ENCODE data around the gene PGAM4. TPM values are rescaled to one million over a fixed set of nuclear protein-coding genes. Genes with fewer than 3 reads are reported as not detected.

Gene PGAM4
- polyA plus RNA-seq, 1 of the 3 experiments (the other 2 are of a cell fraction): not detected

DNA sequence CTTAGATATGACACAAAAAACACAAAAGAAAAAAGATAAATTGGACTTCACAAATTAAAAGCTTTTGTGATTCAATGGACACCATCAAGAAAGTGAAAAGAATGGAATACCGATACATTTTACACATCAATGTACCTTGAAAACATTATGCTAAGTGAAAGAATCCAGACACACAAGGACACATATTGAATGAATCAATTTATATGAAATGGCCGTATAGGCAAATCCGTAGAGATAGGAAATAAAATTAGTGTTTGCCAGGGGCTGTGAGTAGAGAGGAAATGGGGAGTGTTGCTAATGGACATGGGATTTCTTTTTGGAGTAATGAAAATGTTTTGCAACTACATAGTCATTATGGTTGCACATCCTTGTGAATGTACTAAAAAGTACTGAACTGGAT lies 3.1 kb downstream of the PGAM4 start:
- Histone ChIP-seq H3K4me2 (no peak overlapping the region), H3F3A (replicated peaks; ENCODE audit: insufficient read depth) (no peaks in the 10 kb centered on the region), H3K27ac (ENCODE audit: low read depth in 2 of 2, low read length in 1 of 2) (no peak overlapping the region), H3K9me2 (no peaks in the 10 kb centered on the region), H3K4me1 (ENCODE audit: control insufficient read depth in 1 of 2, insufficient read depth in 2 of 2, low read depth in 1 of 2, low read length in 1 of 2) (no peaks in the 10 kb centered on the region; a peak in 1 of 4 replicates), H3K9me3 (no peaks in the 10 kb centered on the region), H3K9ac (no peak overlapping the region), H3K27me3 (ENCODE audit: insufficient read depth) (no peaks in the 10 kb centered on the region), H4K20me1 (ENCODE audit: insufficient read depth) (no peaks in the 10 kb centered on the region; the same call in 1 of the 2 replicates), H3K79me2 (ENCODE audit: insufficient read depth) (no peaks in the 10 kb centered on the region), H3K4me3 (ENCODE audit: low read depth in 2 of 2, low read length in 1 of 2) (no peak overlapping the region), H3K36me3 (replicated peaks in 1 of 2; ENCODE audit: control insufficient read depth in 1 of 2, insufficient read depth in 2 of 2, low read length in 1 of 2) (no peaks in the 10 kb centered on the region), H2AFZ (ENCODE audit: low read depth) (no peak overlapping the region)
- TF ChIP-seq RCOR1 (IDR thresholded peaks at IDR 0.05; ENCODE audit: low read length): peak; percentile 65; the same call in 1 of the 2 replicates
- TF ChIP-seq EP300 (IDR thresholded peaks at IDR 0.05; ENCODE audit: borderline replicate concordance in 1 of 2, low read depth in 1 of 2, low read length in 1 of 2): peak in 1 of 2 experiments; percentile 54; a peak in 1 of 4 replicates
- no peak for TF ChIP-seq CHD2 (IDR thresholded peaks at IDR 0.05; ENCODE audit: low read length, partially characterized antibody)
- ChIA-PET POLR2A (no interaction called here), CTCF (no interaction called here)
- DNase-seq: peak; percentile 30
- 30% methylated on average over 3 of the region's 3 CpGs for WGBS (ENCODE audit: low lambda C conversion rate)

DNA sequence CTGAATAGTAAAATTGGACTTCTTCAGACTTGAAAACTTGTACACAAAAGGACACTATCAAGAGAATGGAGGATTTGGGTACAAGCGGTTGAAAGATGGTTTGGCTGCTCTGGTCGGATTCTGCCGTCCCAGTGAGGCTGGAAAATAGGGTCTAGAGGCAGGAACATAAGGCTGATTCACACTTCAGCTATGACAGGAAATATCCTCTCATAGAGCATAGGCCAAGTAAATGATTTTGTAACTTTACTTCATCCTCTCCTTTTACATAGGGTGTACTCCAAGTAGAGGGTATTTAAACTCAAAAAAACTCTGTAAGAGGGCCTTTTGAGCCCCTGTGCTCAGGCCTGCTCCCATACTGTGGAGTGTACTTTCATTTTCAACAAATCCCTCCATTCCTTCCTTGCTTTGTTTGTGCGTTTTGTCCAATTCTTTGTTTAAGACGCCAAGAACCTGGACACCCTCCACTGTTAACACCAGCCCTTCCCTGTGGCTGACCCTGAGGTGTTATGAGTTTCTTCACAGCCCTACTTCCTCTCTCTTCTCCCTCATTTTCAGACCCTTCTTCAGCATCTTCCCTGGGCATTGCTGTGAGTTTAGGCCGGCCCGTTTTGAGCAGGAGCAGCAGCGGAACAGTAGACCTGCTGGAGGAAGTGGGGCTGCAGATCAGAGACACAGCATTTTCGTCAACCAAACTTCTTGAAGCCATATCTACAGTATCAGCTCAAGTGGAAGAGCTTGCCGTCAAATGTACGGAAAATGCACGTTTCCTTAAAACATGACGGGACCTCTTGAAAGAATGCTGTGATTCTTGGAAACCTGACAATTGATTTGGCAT lies 7.2 kb downstream of the PGAM4 start:
- DNase-seq: no peak
- Histone ChIP-seq H3F3A (replicated peaks; ENCODE audit: insufficient read depth) (no peaks in the 10 kb centered on the region), H3K27me3 (ENCODE audit: insufficient read depth) (no peaks in the 10 kb centered on the region), H2AFZ (ENCODE audit: low read depth) (no peak overlapping the region), H3K27ac (ENCODE audit: low read depth in 2 of 2, low read length in 1 of 2) (no peak overlapping the region), H3K9me2 (no peaks in the 10 kb centered on the region), H3K4me3 (ENCODE audit: low read depth in 2 of 2, low read length in 1 of 2) (no peak overlapping the region), H4K20me1 (ENCODE audit: insufficient read depth) (no peaks in the 10 kb centered on the region), H3K9me3 (no peaks in the 10 kb centered on the region), H3K79me2 (ENCODE audit: insufficient read depth) (no peaks in the 10 kb centered on the region), H3K4me1 (ENCODE audit: control insufficient read depth in 1 of 2, insufficient read depth in 2 of 2, low read depth in 1 of 2, low read length in 1 of 2) (no peaks in the 10 kb centered on the region; a peak in 1 of 4 replicates), H3K9ac (no peak overlapping the region), H3K4me2 (no peak overlapping the region), H3K36me3 (replicated peaks in 1 of 2; ENCODE audit: control insufficient read depth in 1 of 2, insufficient read depth in 2 of 2, low read length in 1 of 2) (no peaks in the 10 kb centered on the region)
- WGBS (ENCODE audit: low lambda C conversion rate): 49% methylated on average over 13 of the region's 13 CpGs
- ChIA-PET POLR2A (no interaction called here), CTCF (interaction anchor here (1.0 kb wide), 1 partner anchor 16 kb away, joined by 3 read pairs; no protein-coding TSS in a partner anchor)
- no peak for TF ChIP-seq EP300 (IDR thresholded peaks at IDR 0.05; ENCODE audit: borderline replicate concordance in 1 of 2, low read depth in 1 of 2, low read length in 1 of 2)
- no peak for TF ChIP-seq CHD2 (IDR thresholded peaks at IDR 0.05; ENCODE audit: low read length, partially characterized antibody)
- TF ChIP-seq NFIC (IDR thresholded peaks at IDR 0.05; ENCODE audit: borderline replicate concordance): no peak
- TF ChIP-seq, protein P1, sequence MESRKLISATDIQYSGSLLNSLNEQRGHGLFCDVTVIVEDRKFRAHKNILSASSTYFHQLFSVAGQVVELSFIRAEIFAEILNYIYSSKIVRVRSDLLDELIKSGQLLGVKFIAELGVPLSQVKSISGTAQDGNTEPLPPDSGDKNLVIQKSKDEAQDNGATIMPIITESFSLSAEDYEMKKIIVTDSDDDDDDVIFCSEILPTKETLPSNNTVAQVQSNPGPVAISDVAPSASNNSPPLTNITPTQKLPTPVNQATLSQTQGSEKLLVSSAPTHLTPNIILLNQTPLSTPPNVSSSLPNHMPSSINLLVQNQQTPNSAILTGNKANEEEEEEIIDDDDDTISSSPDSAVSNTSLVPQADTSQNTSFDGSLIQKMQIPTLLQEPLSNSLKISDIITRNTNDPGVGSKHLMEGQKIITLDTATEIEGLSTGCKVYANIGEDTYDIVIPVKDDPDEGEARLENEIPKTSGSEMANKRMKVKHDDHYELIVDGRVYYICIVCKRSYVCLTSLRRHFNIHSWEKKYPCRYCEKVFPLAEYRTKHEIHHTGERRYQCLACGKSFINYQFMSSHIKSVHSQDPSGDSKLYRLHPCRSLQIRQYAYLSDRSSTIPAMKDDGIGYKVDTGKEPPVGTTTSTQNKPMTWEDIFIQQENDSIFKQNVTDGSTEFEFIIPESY (IDR thresholded peaks at IDR 0.05; ENCODE audit: borderline replicate concordance, low read depth): no peak
- TF ChIP-seq FOSL2 (IDR thresholded peaks at IDR 0.05; ENCODE audit: borderline replicate concordance, low read depth): no peak
- no peak for TF ChIP-seq ELF1 (IDR thresholded peaks at IDR 0.05)

DNA sequence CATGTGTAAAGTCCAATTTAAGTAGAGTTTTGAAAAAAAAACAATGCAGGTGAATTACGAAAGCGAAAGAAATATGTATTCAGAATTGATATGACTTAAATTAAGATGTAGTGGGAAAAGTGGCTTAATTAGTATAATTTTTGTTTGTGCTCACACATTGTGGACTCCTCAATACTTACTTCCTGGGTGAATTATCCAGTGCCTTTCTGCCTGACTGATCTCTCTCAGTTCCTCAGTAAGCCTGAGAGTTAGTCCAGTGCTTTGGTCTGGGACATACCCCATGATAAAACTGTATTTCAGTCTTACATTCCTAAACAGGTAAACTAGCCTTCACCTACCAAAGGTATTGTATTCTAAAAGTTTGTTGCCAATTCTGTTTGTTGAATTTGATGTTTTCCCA lies 8.4 kb downstream of the PGAM4 start:
- H3K4me2 ChIP-seq: no peak overlapping the region
- no peaks in the 10 kb centered on the region for H4K20me1 ChIP-seq (ENCODE audit: insufficient read depth)
- H3K9me2 ChIP-seq: no peaks in the 10 kb centered on the region
- no peaks in the 10 kb centered on the region for H3K27me3 ChIP-seq (ENCODE audit: insufficient read depth)
- POLR2A ChIA-PET: no interaction called here
- CTCF ChIA-PET: no interaction called here
- H3K79me2 ChIP-seq (ENCODE audit: insufficient read depth): no peaks in the 10 kb centered on the region
- WGBS (ENCODE audit: low lambda C conversion rate): 49% methylated on average over 2 of the region's 2 CpGs
- no peak for DNase-seq
- no peaks in the 10 kb centered on the region; a peak in 1 of 4 replicates for H3K4me1 ChIP-seq (ENCODE audit: control insufficient read depth in 1 of 2, insufficient read depth in 2 of 2, low read depth in 1 of 2, low read length in 1 of 2)
- H3K9ac ChIP-seq: no peak overlapping the region
- no peaks in the 10 kb centered on the region for H3K9me3 ChIP-seq
- no peak overlapping the region for H3K27ac ChIP-seq (ENCODE audit: low read depth in 2 of 2, low read length in 1 of 2)
- H2AFZ ChIP-seq (ENCODE audit: low read depth): no peak overlapping the region
- H3K4me3 ChIP-seq (ENCODE audit: low read depth in 2 of 2, low read length in 1 of 2): no peak overlapping the region
- no peaks in the 10 kb centered on the region for H3K36me3 ChIP-seq (replicated peaks in 1 of 2; ENCODE audit: control insufficient read depth in 1 of 2, insufficient read depth in 2 of 2, low read length in 1 of 2)
- no peaks in the 10 kb centered on the region for H3F3A ChIP-seq (replicated peaks; ENCODE audit: insufficient read depth)
- no peak for TF ChIP-seq EP300 (IDR thresholded peaks at IDR 0.05; ENCODE audit: borderline replicate concordance in 1 of 2, low read depth in 1 of 2, low read length in 1 of 2)
- no peak for TF ChIP-seq CHD2 (IDR thresholded peaks at IDR 0.05; ENCODE audit: low read length, partially characterized antibody)
- no peak for TF ChIP-seq PBX3 (IDR thresholded peaks at IDR 0.05)
- TF ChIP-seq MAX (IDR thresholded peaks at IDR 0.05; ENCODE audit: low read depth): no peak
- TF ChIP-seq, protein P2, sequence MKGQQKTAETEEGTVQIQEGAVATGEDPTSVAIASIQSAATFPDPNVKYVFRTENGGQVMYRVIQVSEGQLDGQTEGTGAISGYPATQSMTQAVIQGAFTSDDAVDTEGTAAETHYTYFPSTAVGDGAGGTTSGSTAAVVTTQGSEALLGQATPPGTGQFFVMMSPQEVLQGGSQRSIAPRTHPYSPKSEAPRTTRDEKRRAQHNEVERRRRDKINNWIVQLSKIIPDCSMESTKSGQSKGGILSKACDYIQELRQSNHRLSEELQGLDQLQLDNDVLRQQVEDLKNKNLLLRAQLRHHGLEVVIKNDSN (IDR thresholded peaks at IDR 0.05; ENCODE audit: borderline replicate concordance, low read depth): no peak
- no peak for TF ChIP-seq TAF1 (IDR thresholded peaks at IDR 0.05; ENCODE audit: borderline replicate concordance, low read depth, low read length)
- TF ChIP-seq, protein P1 (IDR thresholded peaks at IDR 0.05; ENCODE audit: borderline replicate concordance, low read depth): no peak
- TF ChIP-seq MEF2A (IDR thresholded peaks at IDR 0.05; ENCODE audit: borderline replicate concordance, low read depth): no peak
- no peak for TF ChIP-seq RCOR1 (IDR thresholded peaks at IDR 0.05; ENCODE audit: low read length)
